Thyroid gland (tissue), 4 donors: ENCODE data around the gene LRCOL1. TPM values are rescaled to one million over a fixed set of nuclear protein-coding genes. Genes with fewer than 3 reads are reported as not detected.

ENCODE experiments used
- DNase-seq, 2 donors: peaks; one replicate each; pipeline ENCODE4 v3.0.0-alpha.2; 2019
- H3K27ac ChIP-seq, 3 donors: fragments of 200-600 bp; sonication (generic); 1 replicate in 2 of 3; 2 replicates in 1 of 3; pipeline ENCODE4 v1.5.1; 2016 to 2019; ENCODE audit warnings: mild to moderate bottlenecking in 1 of 3, moderate library complexity in 1 of 3
- H3K27me3 ChIP-seq: fragments of 200-600 bp; sonication (generic); one replicate; pipeline ENCODE4 v1.5.1; 2019
- H3K36me3 ChIP-seq, 2 donors: fragments of 200-600 bp; sonication (generic); one replicate each; pipeline ENCODE4 v1.5.1; 2016 to 2019
- H3K4me1 ChIP-seq, 2 donors: fragments of 200-600 bp; sonication (generic); one replicate each; pipeline ENCODE4 v1.5.1; 2017 to 2019
- H3K4me3 ChIP-seq, 3 donors: fragments of 200-600 bp; sonication (generic); replicated peaks in 1 of 3; 1 replicate in 2 of 3; 2 replicates in 1 of 3; pipeline ENCODE4 v1.5.1; 2016; ENCODE audit warnings: mild to moderate bottlenecking in 1 of 3
- H3K9me3 ChIP-seq: fragments of 200-600 bp; sonication (generic); one replicate; pipeline ENCODE4 v1.5.1; 2017
- CTCF ChIP-seq, 6 experiments: fragments of 200-600 bp in 3 of 6; fragments of 450-650 bp in 3 of 6; sonication (generic) in 3 of 6; IDR thresholded peaks; one replicate each; pipeline ENCODE4 v1.5.1; 2016 to 2019; ENCODE audit warnings: antibody characterized with exemption in 6 of 6, mild to moderate bottlenecking in 2 of 6, inconsistent platforms in 1 of 6, moderate library complexity in 1 of 6
- POLR2A ChIP-seq, 2 donors: fragments of 450-650 bp; IDR thresholded peaks; one replicate each; pipeline ENCODE4 v1.6.1; 2017; ENCODE audit warnings: antibody characterized with exemption in 2 of 2, mild to moderate bottlenecking in 2 of 2, moderate library complexity in 1 of 2
- WGBS, 2 donors: methylation state at CpG; one replicate each; pipeline ENCODE4 v1.1.5; 2017; 5-methylcytosine and 5-hydroxymethylcytosine counted together
- intact Hi-C: fragments of 100-400 bp; cut with DNase I; formaldehyde crosslinking; loops from one replicate; pipeline ENCODE4 v1.15.1; 2023
- total RNA-seq, 4 donors: library from RNA; depleted of rRNA; stranded (reverse); fragments of >200 nt; gene quantifications; one replicate each; pipeline ENCODE4 v1.2.3, GENCODE V29; 2016

The LRCOL1 gene
- total RNA-seq, 4 donors from 2014 or later: 0.89 to 3.2 (median 3.2) TPM; not detected in 1

DNA sequence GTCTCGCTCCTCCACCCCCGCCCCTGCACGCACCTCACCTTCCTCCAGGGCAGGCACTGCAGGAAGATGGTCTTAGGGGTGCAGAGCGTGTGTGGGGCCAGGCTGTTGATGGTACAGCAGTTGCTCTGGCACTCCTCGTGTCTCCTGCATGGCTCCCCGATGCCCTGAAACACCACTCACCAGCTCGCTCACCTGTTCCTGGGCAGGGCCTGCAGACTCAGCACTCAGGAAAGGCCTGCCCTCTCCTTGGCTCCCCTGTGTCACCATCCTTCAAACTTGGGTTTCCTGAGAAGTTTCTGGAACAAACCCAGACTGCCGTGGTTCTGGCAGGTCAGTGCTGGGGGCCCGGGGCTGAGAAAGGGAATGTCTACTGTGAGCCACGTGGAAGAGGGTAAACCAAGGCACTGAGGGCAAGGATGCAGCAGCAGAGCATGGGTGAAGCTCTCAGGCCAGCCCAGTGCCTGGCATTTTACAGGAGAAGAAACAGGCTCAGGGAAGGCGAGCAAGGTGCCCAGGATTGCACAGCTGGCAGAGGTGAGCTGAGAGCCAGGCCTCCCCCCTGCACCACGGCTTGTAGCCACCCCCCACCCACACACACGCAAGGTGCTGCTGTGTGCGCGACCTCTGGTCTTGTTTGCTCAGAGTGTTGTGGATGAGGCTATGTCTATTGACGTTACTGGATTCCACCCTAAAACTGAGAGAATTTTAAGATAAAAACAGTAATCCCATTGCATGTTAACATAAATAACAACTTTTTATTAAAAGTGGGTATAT, 5.5 kb downstream of the LRCOL1 start:
- Histone ChIP-seq H3K36me3 (no peaks in the 10 kb centered on the region), H3K4me1 (peaks cover 0 to 20% of the 10 kb centered on the region in 2 donors), H3K4me3 (no peak overlapping the region), H3K9me3 (no peaks in the 10 kb centered on the region), H3K27me3 (no peaks in the 10 kb centered on the region), H3K27ac (no peak overlapping the region)
- DNase-seq: no peak
- TF ChIP-seq POLR2A (IDR thresholded peaks at IDR 0.05) (no peak), CTCF (IDR thresholded peaks at IDR 0.05) (no peak)
- 71 to 74% methylated on average over 13 to 16 of the region's 16 CpGs for WGBS, 2 donors
- intact Hi-C loops: no loop called here

- DNase-seq: peak in 1 of 2 donors; percentile 36
- intact Hi-C loops: no loop called here
- TF ChIP-seq CTCF (IDR thresholded peaks at IDR 0.05) (no peak), POLR2A (IDR thresholded peaks at IDR 0.05) (no peak)
- peak overlapping the region in 1 of 3 donors; percentile 30 for H3K4me3 ChIP-seq
- WGBS, 2 donors: 46 to 50% methylated on average over 9 to 16 of the region's 26 CpGs
- peaks cover 0 to 20% of the 10 kb centered on the region in 2 donors for H3K4me1 ChIP-seq
- peak overlapping the region in 2 of 3 donors; percentile 63 to 85 for H3K27ac ChIP-seq
- H3K27me3 ChIP-seq: no peaks in the 10 kb centered on the region
- no peaks in the 10 kb centered on the region for H3K9me3 ChIP-seq
- no peaks in the 10 kb centered on the region for H3K36me3 ChIP-seq
Observed at GRCh38 chr12:132604151-132604618, 6.2 kb downstream of the LRCOL1 start.

DNA sequence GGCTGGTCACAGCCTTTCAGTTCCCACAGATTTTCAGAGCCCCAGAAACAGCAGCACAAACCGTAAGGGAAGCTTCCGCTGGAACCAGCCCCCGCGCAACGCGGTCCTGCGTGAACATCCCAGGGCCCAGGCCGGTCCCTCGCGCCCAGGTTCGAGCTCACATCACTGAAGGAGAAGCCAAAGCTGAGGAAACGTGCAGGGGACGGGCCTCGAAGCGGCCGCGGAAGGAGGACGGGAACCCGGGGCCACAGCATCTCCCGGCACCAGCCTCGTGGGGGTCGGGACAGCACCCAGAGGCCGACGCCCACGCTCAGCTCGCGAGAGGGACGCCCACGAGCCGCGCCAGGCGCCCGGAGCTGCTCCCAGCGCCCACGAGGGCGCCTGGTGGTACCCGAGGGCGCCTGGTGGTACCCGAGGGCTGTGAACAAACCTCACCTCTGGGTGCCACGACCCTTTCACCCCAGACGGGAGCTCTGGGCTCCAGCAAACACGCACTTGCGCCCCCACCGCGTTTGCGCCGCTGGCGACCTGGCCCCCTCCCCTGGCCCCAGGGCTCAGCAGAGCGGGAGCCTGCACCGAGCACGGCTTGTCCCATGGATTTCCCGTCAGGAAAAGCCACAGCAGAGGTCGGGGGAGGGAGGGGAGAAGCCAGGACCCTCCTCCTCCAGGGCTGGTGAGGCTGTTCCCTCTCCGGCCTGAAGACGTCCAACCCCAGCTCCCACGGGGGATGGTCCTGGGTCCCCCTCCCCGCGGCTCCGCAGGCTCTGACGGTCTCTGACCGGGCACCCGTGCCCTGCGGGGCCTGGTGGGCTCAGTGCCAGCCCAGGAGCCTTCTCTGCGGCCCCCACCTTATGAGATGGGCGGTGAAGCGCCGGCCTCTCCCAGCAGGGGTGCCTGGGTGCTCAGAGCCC, 6.9 kb downstream of the LRCOL1 start:
- Histone ChIP-seq H3K4me1 (peaks cover 0 to 20% of the 10 kb centered on the region in 2 donors), H3K4me3 (peak overlapping the region in 1 of 3 donors; percentile 30), H3K27me3 (no peaks in the 10 kb centered on the region), H3K36me3 (no peaks in the 10 kb centered on the region), H3K9me3 (no peaks in the 10 kb centered on the region), H3K27ac (peak overlapping the region in 2 of 3 donors; percentile 63 to 85)
- TF ChIP-seq POLR2A (IDR thresholded peaks at IDR 0.05): no peak
- no peak for DNase-seq
- 43 to 47% methylated on average over 16 to 57 of the region's 67 CpGs for WGBS, 2 donors
- intact Hi-C loops: no loop called here

GRCh38 chr12:132602572-132603239, 7.7 kb downstream of the LRCOL1 start:
- intact Hi-C loops: no loop called here
- TF ChIP-seq POLR2A (IDR thresholded peaks at IDR 0.05) (peak in 1 of 2 donors; percentile 20), CTCF (IDR thresholded peaks at IDR 0.05) (no peak)
- H3K27ac ChIP-seq: peak overlapping the region in 2 of 3 donors; percentile 63 to 85
- peak overlapping the region in 1 of 3 donors; percentile 30 for H3K4me3 ChIP-seq
- H3K27me3 ChIP-seq: no peaks in the 10 kb centered on the region
- no peaks in the 10 kb centered on the region for H3K36me3 ChIP-seq
- peaks cover 0 to 20% of the 10 kb centered on the region in 2 donors for H3K4me1 ChIP-seq
- no peaks in the 10 kb centered on the region for H3K9me3 ChIP-seq
- DNase-seq: peak in 1 of 2 donors; percentile 23
- WGBS, 2 donors: 50 to 54% methylated on average over 29 of the region's 29 CpGs
